SH-SY5Y (cell line): Measurements from ENCODE around the gene CD276.

Experiments used
- GATA2 ChIP-seq: IDR thresholded peaks from 2 replicates; pipeline ENCODE4 v1.6.1; 2011; ENCODE audit warnings: mild to moderate bottlenecking, low read depth, low read length
- GATA3 ChIP-seq: IDR thresholded peaks from 2 replicates; pipeline ENCODE4 v1.6.1; 2011; ENCODE audit warnings: low read depth, mild to moderate bottlenecking, low read length, moderate library complexity

GRCh38 chr15:73684581-73685455 lies 635 bp downstream of the CD276 start:
- TF ChIP-seq GATA3 (no peak), GATA2 (peak; percentile 34; the same call in 1 of the 2 replicates)
